ENCODE measurements around the gene HCN1.

Gene HCN1

DNA sequence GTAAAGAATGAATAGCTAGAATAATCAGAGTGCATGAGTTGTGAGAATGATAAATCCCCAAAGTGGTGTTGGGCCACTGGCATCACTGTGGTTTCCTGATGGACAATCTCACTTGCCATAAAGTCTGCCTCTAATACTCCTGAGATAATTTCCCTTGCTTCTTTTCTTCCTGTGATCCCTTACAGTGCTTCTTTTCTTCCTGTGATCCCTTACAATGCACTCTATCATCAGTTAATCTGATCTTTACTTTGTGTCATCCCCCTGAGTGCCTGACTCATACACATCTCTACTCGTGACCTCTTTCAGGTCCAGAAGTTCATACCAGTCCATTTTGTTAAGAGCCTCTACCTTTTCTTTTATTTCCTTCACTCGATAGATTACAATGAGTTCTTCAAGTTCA is 418.3 kb downstream of the HCN1 start:
- TF ChIP-seq, protein P1, sequence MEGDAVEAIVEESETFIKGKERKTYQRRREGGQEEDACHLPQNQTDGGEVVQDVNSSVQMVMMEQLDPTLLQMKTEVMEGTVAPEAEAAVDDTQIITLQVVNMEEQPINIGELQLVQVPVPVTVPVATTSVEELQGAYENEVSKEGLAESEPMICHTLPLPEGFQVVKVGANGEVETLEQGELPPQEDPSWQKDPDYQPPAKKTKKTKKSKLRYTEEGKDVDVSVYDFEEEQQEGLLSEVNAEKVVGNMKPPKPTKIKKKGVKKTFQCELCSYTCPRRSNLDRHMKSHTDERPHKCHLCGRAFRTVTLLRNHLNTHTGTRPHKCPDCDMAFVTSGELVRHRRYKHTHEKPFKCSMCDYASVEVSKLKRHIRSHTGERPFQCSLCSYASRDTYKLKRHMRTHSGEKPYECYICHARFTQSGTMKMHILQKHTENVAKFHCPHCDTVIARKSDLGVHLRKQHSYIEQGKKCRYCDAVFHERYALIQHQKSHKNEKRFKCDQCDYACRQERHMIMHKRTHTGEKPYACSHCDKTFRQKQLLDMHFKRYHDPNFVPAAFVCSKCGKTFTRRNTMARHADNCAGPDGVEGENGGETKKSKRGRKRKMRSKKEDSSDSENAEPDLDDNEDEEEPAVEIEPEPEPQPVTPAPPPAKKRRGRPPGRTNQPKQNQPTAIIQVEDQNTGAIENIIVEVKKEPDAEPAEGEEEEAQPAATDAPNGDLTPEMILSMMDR (conservative IDR thresholded peaks at IDR 0.05; ENCODE audit: low read depth, low read length) = no peak
- no peak overlapping the region for H3K4me3 ChIP-seq (ENCODE audit: low read length)
- DNase-seq (ENCODE audit: low read depth) = no peak

DNA sequence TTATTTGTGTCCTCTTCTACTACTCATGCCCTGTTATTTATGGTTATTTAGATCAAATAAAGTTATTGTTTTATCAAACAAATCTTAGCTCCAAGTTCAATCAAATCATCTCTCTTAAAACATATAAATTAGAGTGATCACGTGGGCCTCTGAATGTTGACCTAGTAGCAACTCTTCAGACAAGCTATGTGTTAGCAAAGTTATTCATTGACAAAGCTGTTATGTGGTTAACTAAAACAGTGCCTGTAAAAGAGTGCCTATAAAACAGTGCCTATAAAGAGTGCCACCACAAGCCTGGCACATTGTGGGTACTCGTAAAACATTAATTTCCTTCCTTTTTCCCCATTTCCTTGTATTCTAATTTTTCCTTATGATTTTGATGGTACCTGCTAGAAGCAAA is 421.9 kb downstream of the HCN1 start:
- TF ChIP-seq, protein P1 (conservative IDR thresholded peaks at IDR 0.05; ENCODE audit: low read depth, low read length) = no peak
- H3K4me3 ChIP-seq (ENCODE audit: low read length) = no peak overlapping the region
- DNase-seq (ENCODE audit: low read depth) = no peak

GRCh38 chr5:45271626-45272025 is 424.6 kb downstream of the HCN1 start:
- DNase-seq (ENCODE audit: low read depth) = no peak
- TF ChIP-seq, protein P1 (conservative IDR thresholded peaks at IDR 0.05; ENCODE audit: low read depth, low read length) = no peak
- no peak overlapping the region for H3K4me3 ChIP-seq (ENCODE audit: low read length)

DNA sequence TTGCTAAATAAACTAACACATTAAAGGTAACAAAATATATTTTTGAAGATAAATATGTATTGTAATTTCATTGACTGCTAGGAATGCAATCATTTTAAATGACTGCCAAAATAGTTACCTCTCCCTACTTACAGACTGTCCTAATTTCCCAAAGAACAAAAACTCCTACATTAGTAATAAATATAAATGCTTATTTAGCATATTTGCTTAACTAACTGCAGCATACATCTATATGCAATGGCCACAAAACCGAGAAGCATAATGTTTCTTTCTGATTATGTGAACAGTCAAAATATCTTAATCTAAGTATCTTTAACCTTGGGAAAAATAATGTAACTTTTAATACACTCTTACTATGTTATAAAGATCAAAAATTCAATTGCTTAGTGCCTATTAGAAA is 431.7 kb downstream of the HCN1 start:
- DNase-seq (ENCODE audit: low read depth) = no peak
- TF ChIP-seq, protein P1 (conservative IDR thresholded peaks at IDR 0.05; ENCODE audit: low read depth, low read length) = no peak
- H3K4me3 ChIP-seq (ENCODE audit: low read length) = no peak overlapping the region

DNA sequence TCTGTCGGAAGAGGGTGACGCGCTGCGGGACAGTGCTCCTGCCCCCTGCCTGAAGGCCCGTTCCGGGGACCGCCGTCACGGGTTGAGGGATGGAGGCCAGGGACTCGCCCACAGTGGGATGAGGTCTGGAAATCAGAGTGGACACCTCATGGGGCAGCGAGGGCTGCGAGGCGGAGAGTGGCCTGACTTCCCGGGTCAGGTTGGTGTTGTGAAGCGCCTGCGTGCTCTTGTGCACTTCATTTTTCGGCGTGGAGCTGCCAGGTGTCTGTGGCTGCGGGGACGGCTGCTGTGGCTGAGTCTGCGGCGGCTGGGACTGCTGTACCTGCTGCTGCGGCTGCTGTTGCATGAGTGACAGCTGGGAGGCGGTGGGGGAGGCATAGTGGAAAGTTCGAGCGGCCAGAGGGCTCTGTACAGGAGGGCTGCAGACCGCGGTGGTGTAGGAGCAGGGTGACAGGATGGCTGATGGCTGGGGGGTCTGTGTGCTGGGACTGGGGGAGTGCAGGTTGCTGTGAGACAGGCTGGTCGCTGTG is 434.1 kb downstream of the HCN1 start:
- no peak for DNase-seq (ENCODE audit: low read depth)
- TF ChIP-seq, protein P1 (conservative IDR thresholded peaks at IDR 0.05; ENCODE audit: low read depth, low read length) = no peak
- no peak overlapping the region for H3K4me3 ChIP-seq (ENCODE audit: low read length)

DNA sequence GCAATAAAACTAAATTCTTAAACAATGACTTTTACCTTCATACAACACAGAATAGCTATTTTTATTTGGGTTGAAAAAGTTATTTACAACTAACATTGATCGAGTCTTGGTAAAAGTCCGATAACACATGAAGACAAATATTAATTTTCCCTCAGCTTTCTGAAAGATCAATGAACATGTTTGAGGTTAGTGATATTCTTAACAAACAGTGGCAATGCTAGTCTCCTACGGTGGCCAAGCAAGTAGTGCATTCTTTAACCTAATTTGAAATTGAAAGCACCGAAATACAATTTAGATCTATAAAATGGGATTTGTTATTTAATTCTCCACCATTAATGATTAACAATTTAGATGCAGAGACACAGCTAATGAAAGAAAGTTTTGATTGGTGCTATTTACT is 435.1 kb downstream of the HCN1 start:
- H3K4me3 ChIP-seq (ENCODE audit: low read length) = no peak overlapping the region
- TF ChIP-seq, protein P1 (conservative IDR thresholded peaks at IDR 0.05; ENCODE audit: low read depth, low read length) = no peak
- no peak for DNase-seq (ENCODE audit: low read depth)

GRCh38 chr5:45260292-45260691 is 435.9 kb downstream of the HCN1 start:
- no peak overlapping the region for H3K4me3 ChIP-seq (ENCODE audit: low read length)
- TF ChIP-seq, protein P1 (conservative IDR thresholded peaks at IDR 0.05; ENCODE audit: low read depth, low read length) = no peak
- no peak for DNase-seq (ENCODE audit: low read depth)
